ENCODE results near the gene LDLR.

Gene LDLR

DNA sequence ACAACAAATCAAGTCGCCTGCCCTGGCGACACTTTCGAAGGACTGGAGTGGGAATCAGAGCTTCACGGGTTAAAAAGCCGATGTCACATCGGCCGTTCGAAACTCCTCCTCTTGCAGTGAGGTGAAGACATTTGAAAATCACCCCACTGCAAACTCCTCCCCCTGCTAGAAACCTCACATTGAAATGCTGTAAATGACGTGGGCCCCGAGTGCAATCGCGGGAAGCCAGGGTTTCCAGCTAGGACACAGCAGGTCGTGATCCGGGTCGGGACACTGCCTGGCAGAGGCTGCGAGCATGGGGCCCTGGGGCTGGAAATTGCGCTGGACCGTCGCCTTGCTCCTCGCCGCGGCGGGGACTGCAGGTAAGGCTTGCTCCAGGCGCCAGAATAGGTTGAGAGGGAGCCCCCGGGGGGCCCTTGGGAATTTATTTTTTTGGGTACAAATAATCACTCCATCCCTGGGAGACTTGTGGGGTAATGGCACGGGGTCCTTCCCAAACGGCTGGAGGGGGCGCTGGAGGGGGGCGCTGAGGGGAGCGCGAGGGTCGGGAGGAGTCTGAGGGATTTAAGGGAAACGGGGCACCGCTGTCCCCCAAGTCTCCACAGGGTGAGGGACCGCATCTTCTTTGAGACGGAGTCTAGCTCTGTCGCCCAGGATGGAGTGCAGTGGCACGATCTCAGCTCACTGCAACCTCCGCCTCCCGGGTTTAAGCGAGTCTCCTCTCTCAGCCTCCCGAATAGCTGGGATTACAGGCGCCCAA lies at the start of gene LDLR:
Gene LDLR (plus strand): TSS at position 210 of the 760 bp plus-strand sequence. CDS start 86 bp downstream, at position 296.
- peak; percentile 61 for ATAC-seq
- TF ChIP-seq ZNF70 (CRISPR knock-in tag; IDR thresholded peaks at IDR 0.05) (no peak), TSHZ2 (CRISPR knock-in tag; IDR thresholded peaks at IDR 0.05) (0 out of 2 replicates have a peak, but pooled peaks have one; percentile 19), PATZ1 (CRISPR knock-in tag; IDR thresholded peaks at IDR 0.05; ENCODE audit: borderline replicate concordance) (peak; percentile 54; the same call in 1 of the 2 replicates)

DNA sequence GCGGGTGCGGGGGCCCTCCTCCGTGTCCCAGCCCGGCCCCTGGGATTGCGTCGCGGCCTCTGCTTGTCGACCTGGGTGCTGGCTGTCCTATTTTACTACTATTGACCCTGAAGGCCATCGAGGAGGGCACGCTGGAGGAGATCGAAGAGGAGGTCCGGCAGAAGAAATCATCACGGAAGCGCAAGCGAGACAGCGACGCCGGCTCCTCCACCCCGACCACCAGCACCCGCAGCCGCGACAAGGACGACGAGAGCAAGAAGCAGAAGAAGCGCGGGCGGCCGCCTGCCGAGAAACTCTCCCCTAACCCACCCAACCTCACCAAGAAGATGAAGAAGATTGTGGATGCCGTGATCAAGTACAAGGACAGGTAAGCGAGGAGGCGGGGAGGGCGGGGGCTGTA lies 48.1 kb upstream of the LDLR start:
- no peak for ATAC-seq
- TF ChIP-seq POU6F1 (CRISPR knock-in tag; IDR thresholded peaks at IDR 0.05; ENCODE audit: borderline replicate concordance, low read depth) (no peak), OSR1 (CRISPR knock-in tag; IDR thresholded peaks at IDR 0.05) (no peak), TCF4 (CRISPR knock-in tag; IDR thresholded peaks at IDR 0.05; ENCODE audit: borderline replicate concordance) (no peak), PPARA (CRISPR knock-in tag; IDR thresholded peaks at IDR 0.05; ENCODE audit: borderline replicate concordance) (no peak), SNAI2 (CRISPR knock-in tag; IDR thresholded peaks at IDR 0.05) (no peak), BACH2 (CRISPR knock-in tag; IDR thresholded peaks at IDR 0.05; ENCODE audit: borderline replicate concordance) (no peak), ZNF565 (CRISPR knock-in tag; conservative IDR thresholded peaks at IDR 0.05; ENCODE audit: low read depth) (no peak), ZNF70 (CRISPR knock-in tag; IDR thresholded peaks at IDR 0.05) (no peak), ISL1 (CRISPR knock-in tag; IDR thresholded peaks at IDR 0.05) (no peak), ZFP30 (CRISPR knock-in tag; IDR thresholded peaks at IDR 0.05) (no peak), ZFP3 (CRISPR knock-in tag; IDR thresholded peaks at IDR 0.05) (no peak), CSDC2 (CRISPR knock-in tag; IDR thresholded peaks at IDR 0.05) (no peak), ZNF8 (CRISPR knock-in tag; IDR thresholded peaks at IDR 0.05) (no peak), ARNTL (CRISPR knock-in tag; IDR thresholded peaks at IDR 0.05; ENCODE audit: borderline replicate concordance, low read depth) (no peak)
- TF ChIP-seq, protein P1, sequence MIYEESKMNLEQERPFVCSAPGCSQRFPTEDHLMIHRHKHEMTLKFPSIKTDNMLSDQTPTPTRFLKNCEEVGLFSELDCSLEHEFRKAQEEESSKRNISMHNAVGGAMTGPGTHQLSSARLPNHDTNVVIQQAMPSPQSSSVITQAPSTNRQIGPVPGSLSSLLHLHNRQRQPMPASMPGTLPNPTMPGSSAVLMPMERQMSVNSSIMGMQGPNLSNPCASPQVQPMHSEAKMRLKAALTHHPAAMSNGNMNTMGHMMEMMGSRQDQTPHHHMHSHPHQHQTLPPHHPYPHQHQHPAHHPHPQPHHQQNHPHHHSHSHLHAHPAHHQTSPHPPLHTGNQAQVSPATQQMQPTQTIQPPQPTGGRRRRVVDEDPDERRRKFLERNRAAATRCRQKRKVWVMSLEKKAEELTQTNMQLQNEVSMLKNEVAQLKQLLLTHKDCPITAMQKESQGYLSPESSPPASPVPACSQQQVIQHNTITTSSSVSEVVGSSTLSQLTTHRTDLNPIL (CRISPR knock-in tag; IDR thresholded peaks at IDR 0.05; ENCODE audit: low read depth): no peak

DNA sequence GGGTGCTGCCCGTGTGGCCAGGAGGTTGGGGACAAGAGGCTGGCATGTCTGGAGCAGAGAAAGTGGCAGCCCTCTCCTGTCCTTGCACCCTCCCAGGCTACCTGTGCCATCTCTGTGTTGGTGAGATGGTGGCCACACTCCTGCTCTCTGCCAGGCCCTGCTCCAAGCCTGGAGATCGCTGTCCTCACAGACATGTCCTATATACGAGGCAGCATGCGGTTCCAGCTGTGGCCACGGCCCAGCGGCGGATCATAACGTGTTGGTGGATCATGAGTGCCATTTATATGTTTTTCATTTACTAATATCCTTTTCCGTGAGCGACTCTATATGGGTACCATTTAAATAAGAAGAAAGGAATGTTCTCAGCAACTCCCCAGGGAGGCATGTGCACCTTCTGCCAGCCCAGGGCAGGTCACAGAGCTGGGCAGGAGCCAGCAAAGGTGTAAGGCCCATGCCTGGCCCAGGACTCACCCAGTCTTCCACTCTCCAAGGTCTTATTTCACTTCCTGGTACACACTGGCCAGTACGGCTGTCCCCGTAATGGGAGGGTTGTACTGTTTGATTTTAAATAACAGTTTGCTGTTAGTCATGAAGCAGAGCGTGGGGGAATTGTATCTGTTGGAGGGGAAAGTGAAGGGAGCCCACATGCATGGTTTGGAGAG lies 47.2 kb upstream of the LDLR start:
- ATAC-seq: no peak
- no peak for TF ChIP-seq CSRNP3 (CRISPR knock-in tag; IDR thresholded peaks at IDR 0.05)
- TF ChIP-seq RARB (CRISPR knock-in tag; IDR thresholded peaks at IDR 0.05): no peak
- TF ChIP-seq, protein P1 (CRISPR knock-in tag; IDR thresholded peaks at IDR 0.05; ENCODE audit: low read depth): no peak
- TF ChIP-seq GLIS3 (CRISPR knock-in tag; IDR thresholded peaks at IDR 0.05): no peak
- TF ChIP-seq TSHZ2 (CRISPR knock-in tag; IDR thresholded peaks at IDR 0.05): no peak
- TF ChIP-seq ISL1 (CRISPR knock-in tag; IDR thresholded peaks at IDR 0.05): no peak
- TF ChIP-seq ZC3H10 (CRISPR knock-in tag; IDR thresholded peaks at IDR 0.05): no peak
- TF ChIP-seq PPARA (CRISPR knock-in tag; IDR thresholded peaks at IDR 0.05; ENCODE audit: borderline replicate concordance): no peak
- TF ChIP-seq CSDC2 (CRISPR knock-in tag; IDR thresholded peaks at IDR 0.05): no peak
- no peak for TF ChIP-seq ZFP3 (CRISPR knock-in tag; IDR thresholded peaks at IDR 0.05)
- no peak for TF ChIP-seq ZFP30 (CRISPR knock-in tag; IDR thresholded peaks at IDR 0.05)
- TF ChIP-seq ZNF8 (CRISPR knock-in tag; IDR thresholded peaks at IDR 0.05): no peak
- TF ChIP-seq BACH2 (CRISPR knock-in tag; IDR thresholded peaks at IDR 0.05; ENCODE audit: borderline replicate concordance): no peak
- no peak for TF ChIP-seq ARNTL (CRISPR knock-in tag; IDR thresholded peaks at IDR 0.05; ENCODE audit: borderline replicate concordance, low read depth)
- no peak for TF ChIP-seq SNAI2 (CRISPR knock-in tag; IDR thresholded peaks at IDR 0.05)

All from SK-N-SH treated with all-trans-retinoic acid at 6 μM for 48 hours (cell line).